OCI-LY3 (cell line): ENCODE results near the gene PRR20A.

ENCODE experiments used
- EZH2phosphoT487 ChIP-seq: fragments of 200-600 bp; shearing (Covaris generic); IDR thresholded peaks from 2 replicates; pipeline ENCODE4 v1.6.1; 2018; ENCODE audit warnings: antibody characterized with exemption, mixed run types, low read depth
- TF ChIP-seq, protein P1 (sequence below): fragments of 200-600, 300-600 bp; sonication (generic); IDR thresholded peaks from 2 replicates; pipeline ENCODE4 v1.5.1; 2014; ENCODE audit warnings: antibody characterized with exemption, low read length, low read depth

DNA sequence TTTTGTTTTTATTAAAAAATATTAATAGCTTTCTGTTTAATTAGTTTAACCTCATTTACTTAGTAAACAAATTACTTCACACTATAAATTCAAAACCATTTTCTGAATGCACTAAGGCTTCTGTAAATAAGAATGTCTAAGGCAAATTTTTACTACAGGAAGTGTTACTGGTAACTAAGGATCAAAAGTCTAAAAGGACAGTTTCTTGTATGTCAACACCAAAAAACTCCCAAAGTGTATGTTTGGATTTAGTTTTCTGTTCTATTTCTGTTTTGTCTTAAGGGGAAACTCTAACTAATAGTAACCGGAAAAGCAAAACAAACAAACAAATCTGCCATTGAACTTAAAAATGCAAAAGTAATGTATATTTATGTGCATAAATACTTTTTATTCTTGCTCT lies 50.9 kb downstream of the PRR20A start:
- TF ChIP-seq, protein P1, sequence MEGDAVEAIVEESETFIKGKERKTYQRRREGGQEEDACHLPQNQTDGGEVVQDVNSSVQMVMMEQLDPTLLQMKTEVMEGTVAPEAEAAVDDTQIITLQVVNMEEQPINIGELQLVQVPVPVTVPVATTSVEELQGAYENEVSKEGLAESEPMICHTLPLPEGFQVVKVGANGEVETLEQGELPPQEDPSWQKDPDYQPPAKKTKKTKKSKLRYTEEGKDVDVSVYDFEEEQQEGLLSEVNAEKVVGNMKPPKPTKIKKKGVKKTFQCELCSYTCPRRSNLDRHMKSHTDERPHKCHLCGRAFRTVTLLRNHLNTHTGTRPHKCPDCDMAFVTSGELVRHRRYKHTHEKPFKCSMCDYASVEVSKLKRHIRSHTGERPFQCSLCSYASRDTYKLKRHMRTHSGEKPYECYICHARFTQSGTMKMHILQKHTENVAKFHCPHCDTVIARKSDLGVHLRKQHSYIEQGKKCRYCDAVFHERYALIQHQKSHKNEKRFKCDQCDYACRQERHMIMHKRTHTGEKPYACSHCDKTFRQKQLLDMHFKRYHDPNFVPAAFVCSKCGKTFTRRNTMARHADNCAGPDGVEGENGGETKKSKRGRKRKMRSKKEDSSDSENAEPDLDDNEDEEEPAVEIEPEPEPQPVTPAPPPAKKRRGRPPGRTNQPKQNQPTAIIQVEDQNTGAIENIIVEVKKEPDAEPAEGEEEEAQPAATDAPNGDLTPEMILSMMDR: no peak
- TF ChIP-seq EZH2phosphoT487: no peak
